Myocyte (in vitro differentiated cells): Measurements from ENCODE around the gene APOBEC3B. TPM values are rescaled to one million over a fixed set of nuclear protein-coding genes. Genes with fewer than 3 reads are reported as not detected.
A peak's percentile ranks its signal among the peaks of the same experiment; 100 is the strongest.
"Not testable (repeated sequence)": the region's sequence is repeated elsewhere in the genome, so short reads cannot be mapped to it uniquely, and the experiment has no call there.

Experiments used
- DNase-seq: peaks from one replicate; pipeline ENCODE4 v3.0.0-alpha.2; 2012; ENCODE audit warnings: low read depth
- total RNA-seq: library from RNA; depleted of rRNA; stranded (reverse); fragments of >200 nt; gene quantifications from 2 replicates; pipeline ENCODE4 v1.2.3, GENCODE V29; 2014

The APOBEC3B gene
- total RNA-seq, 1 donor from 2014 or later = 0.24 TPM

DNA sequence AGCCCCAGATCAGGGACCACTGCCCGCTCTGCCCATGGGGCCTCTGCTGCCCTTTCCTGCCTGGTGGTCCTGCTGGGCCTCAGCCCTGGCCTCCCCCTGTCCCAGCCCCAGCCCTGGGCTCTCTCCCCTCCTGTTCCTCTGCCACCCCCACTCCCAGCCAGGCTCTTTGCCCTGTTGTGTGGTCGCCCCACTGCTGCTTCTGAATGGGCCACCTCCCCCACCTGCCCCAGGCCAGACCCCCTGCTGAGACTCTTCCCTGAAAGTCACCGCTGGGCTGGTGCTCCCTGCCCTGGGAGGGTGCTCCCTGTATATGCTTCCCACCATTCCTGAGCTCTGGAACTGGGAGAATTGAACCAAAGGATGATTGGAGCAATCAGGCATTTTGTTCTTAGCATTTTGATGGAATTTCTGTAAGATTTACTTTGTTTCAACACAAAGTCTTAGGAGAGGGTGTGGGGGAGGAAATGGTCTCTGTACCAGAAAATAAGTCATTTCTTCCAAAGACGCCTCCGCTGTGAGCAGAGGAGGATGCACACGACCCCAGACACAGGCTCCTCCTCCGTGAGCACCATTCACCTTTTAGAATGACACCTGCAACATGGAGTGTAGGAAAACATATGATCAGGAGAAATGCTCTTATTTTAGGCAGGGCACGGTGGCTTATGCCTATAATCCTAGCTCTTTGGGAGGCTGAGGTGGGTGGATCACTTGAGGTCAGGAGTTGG lies 5.2 kb downstream of the APOBEC3B start:
- DNase-seq = no peak

DNA sequence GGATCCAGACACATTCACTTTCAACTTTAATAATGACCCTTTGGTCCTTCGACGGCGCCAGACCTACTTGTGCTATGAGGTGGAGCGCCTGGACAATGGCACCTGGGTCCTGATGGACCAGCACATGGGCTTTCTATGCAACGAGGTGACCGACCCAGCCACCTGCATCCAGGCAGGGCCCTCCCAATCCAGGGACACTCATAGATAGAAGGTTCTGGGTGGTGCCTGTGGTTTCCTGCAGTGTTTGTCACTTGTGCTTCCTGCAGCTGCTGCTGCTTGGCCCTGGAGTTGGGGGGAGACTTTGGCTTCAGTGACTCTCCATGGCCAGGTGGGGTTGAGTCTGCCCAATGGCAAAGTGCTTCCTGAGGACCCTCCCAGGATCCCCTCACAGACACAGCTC lies 7.3 kb downstream of the APOBEC3B start:
- DNase-seq = peak; percentile 51

DNA sequence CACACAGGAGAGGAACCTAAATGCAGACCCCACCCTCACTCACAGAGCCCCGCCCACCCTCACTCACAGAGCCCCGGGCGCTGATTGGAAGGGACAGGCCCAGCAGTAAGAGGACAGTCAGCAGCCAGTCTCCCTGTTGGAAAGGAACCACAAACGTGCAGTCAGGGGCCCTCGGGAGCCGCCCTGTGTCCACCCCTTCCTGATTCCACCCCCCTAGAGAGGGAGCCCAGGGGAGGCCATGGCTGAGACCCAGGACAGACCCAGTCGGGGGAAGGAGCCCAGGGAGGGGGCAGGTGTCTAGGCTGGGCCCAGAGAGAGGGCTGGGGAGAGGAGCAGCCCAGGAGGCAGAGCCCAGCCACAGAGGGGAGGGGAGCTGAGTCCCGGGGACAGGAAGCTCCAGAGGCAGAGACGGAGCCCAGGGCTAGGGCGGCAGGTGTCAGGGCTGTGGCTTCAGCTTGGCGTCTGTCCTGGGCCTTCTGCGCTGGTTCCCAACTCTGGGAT lies 10.8 kb downstream of the APOBEC3B start:
- DNase-seq = peak; percentile 69

DNA sequence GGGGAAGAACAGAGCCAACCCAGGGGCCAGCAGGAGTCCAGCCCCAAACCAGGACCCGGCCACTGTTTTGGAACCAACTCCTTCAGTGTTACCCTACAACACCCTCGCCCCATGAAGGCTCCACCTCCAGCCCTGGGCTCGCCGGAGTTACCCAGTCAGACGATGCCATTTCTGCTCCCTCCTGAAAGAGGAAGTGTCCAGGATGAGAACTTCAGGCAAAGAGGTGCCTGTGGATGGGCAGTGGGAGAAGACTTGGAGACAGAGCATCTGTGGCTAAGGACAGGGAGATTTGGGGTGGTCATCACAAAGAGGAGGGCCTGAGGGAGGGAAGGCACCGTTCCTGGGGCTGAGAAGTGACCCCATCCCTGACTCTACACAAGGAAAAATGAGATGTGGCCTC lies 14.0 kb downstream of the APOBEC3B start:
- DNase-seq = no peak

DNA sequence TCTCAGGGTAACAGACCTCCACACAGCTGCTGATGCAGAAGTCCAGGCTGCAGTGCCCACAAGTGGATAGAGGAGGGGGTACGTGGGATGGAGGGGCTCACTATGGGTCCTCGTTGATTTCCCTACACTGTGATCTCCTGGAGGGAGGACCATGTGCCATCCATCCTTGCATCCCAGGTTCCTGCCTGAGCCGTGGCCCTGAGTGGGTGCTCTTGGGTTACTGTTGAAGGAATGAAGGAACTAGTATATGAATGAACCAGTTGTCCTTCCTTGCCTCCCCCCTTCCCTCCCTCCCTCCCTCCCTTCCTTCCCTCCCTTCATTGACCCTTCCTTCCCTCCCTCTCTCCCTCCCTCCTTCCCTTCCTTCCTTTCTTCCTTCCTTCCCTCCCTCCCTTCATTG lies 15.4 kb downstream of the APOBEC3B start:
- DNase-seq = no peak

DNA sequence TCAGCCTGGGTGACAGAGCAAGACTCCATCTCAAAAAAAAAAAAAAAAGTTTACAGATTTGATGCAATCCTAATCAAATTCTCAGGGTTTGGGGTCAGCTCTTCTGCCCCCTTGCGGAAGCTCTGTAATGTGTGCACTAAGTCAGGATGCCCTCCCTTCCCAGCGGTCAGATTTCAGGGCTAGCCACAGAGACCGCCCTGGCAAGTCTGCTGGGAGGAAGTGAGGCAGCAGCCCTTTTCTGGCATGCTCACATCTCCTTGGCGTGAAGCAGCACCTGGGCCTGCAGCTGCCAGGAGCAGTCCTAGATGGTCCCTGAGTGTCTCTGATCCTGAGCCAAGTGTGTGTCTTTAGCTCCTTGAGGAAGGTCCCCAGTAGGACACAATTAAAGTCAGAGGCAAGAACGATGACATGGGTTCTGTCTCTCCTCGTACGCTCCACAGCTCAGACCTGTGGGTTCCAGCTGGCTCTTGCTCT lies 21.1 kb downstream of the APOBEC3B start:
- peak; percentile 93 for DNase-seq

DNA sequence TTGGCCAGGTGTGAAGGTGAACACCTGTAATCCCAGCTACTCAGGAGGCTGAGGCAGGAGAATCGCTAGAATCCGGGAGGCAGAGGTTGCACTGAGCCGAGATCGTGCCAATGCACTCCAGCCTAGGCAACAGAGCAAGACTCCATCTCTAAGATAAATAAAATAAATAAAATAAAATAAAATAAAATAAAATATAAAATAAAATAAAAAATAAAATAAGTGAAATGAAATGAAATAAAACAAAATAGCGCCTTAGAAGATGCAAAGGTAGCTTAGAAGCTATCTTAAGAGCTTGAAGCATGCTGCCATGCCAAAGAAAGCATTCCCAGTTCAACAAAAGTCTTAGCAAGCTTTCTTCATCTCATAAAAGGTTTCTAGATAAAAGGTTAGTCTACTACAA lies 25.0 kb downstream of the APOBEC3B start:
- DNase-seq = no peak

DNA sequence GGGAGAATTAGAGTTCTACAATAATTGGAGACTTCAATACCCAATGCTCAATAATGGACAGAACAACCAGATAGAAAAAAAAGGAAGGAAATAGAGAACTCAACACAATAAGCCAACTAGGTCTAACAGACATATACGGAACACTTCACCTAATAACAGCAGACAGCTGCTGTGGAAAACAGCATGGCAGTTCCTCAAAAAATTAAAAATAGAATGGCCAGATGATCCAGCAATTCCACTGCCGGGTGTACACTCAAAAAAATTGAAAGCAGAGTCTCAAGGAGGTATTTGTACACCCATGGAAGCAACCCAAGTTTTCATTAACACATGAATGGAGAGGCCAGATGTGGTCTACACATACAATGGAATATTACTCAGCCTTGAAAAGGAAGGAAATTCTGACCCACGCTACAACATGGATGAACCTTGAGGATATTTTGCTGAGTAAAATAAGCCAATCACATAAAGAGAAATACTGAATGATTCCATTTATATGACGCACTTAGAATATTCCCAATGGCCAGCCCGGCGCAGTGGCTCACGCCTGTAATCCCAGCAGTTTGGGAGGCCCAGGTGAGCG lies 26.2 kb downstream of the APOBEC3B start:
- DNase-seq = peak; percentile 49

DNA sequence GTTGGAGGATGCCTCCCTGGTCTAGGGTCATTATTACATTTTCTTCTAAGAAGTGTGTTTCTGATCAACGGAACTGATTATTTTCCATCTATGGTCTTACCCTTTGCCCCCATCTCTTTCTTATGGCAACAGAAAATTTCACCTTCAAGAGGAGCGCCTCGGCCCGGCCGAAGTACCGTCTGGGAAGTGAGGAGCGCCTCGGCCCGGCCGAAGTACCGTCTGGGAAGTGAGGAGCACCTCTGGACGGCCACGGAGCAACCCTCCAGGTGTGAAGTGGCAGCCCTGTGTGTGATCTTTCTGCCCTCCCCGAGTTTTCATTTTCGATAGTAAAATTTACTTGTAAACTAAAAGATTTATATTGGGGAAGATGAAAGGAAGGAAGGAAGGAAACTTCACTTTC lies 28.8 kb downstream of the APOBEC3B start:
- no peak for DNase-seq

DNA sequence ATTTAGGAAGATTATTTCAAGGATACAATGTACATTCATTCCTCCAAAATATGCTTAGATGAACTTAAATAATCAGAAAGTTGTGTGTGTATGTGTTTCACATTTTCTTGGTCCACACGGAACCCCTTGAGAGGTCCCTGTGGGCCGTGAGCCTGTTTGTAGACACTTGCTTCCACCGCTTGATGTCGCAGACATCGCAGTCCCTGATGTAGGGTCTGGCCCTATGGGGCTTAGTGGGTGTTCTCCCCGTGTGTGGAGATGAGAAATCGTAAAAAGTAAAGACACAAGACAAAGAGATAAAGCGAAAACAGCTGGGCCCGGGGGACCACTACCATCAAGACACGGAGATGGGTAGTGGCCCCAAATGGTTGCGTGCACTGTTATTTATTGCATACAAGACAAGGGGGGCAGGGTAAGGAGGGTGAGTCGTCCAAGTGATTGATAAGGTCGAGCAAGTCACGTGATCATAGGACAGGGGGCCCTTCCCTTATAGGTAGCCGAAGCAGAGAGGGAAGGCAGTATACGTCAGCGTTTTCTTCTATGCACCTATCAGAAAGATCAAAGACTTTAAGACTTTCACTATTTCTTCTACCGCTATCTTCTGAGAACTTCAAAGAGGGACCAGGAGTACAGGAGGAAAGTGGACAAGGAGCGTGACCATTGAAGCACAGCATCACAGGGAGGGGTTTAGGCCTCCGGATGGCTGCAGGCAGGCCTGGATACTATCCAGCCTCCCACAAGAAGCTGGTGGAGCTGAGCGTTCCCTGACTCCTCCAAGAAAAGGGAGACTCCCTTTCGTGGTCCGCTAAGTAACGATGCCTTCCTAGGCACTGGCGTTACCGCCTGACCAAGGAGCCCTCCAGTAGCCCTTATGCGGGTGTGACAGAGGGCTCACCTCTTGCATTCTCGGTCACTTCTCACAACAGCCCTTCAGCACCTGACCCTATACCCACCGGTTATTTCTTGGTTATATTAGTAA lies 30.7 kb downstream of the APOBEC3B start:
- no peak for DNase-seq

DNA sequence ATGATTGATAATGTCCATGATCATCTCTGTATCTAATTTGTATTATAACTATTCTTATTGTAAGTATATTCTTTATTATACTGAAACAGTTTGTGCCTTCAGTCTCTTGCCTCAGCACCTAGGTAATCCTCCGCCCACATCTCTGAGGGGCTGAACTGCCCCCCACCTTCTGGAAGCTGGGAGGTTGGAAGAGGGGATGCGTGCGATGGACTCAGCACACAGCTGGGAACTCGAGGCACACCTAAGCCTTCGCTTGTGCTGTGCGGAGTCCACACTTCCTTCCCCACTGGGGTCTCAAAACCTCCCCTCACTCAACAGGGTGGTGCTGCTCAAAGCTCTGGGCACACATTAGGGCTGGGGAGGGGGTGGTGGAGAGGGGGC lies 31.4 kb downstream of the APOBEC3B start:
- not testable (repeated sequence) for DNase-seq

DNA sequence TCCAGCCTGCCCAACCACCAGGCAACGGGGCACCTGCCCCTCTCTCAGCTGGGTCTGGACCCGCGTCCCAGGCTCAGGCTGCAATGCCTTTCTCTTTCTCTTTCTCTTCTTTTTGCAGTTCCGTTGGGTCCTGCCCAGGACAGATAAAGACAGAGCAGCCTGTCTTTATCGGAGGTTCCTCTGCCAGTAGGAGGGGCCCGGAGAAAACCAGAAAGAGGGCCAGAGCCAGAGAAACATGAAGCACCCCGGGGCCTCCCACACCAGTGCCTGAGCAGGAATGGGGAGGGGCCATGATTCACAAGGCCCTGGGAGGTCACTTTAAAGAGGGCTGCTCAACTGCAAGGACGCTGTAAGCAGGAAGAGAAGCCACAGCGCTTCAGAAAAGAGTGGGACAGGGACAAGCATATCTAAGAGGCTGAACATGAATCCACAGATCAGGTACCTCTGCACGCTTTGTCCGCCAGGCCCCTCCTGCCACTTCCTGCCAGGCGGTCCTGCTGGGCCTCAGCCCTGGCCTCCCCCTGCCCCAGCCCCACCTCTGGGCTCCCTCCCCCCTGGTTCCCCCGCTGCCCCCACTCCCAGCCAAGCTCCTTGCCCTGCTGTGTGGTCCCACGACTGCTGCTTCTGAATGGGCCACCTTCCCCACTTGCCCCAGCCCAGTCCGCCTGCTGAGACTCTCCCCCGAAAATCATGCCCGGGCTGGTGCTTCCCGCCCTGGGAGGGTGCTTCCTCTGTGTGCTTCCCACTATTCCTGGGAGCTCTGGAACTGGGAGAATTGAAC lies 32.0 kb downstream of the APOBEC3B start, which contains the start of gene APOBEC3C:
TSS of gene APOBEC3C (plus strand) at position 316 of the 781 bp plus-strand sequence. CDS start at position 422, 106 bp downstream.
- DNase-seq = peak; percentile 83

DNA sequence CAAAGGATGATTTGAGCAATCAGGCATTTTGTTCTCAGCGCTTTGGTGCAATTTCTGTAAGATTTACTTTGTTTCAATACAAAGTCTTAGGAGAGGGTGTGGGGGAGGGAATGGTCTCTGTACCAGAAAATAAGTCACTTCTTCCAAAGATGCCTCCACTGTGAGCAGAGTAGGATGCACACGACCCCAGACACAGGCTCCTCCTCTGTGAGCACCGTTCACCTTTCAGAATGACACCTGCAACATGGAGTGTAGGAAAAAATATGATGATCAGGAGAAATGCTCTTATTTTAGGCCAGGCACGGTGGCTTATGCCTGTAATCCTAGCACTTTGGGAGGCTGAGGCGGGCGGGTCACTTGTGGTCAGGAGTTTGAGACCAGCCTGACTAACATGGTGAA lies 32.6 kb downstream of the APOBEC3B start:
- peak; percentile 6 for DNase-seq

DNA sequence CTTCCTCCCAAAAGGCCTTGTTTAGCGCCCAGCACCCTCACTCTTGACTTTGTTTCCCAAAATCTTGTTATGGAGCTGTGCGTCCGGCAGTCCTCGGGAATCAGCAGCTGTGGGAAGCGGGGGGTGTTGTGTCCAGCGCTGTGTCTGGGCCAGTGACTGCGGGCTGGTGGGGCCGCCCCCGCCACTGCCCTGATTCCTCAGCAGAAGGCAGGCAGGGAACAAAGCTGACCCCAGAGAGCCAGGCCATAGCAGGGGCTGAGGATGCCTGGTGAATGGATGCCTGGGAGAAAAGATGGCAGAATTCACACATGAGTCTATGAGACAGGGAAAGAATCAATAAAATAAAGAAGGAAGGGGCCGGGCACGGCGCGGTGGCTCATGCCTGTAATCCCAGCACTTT lies 34.4 kb downstream of the APOBEC3B start:
- no peak for DNase-seq

DNA sequence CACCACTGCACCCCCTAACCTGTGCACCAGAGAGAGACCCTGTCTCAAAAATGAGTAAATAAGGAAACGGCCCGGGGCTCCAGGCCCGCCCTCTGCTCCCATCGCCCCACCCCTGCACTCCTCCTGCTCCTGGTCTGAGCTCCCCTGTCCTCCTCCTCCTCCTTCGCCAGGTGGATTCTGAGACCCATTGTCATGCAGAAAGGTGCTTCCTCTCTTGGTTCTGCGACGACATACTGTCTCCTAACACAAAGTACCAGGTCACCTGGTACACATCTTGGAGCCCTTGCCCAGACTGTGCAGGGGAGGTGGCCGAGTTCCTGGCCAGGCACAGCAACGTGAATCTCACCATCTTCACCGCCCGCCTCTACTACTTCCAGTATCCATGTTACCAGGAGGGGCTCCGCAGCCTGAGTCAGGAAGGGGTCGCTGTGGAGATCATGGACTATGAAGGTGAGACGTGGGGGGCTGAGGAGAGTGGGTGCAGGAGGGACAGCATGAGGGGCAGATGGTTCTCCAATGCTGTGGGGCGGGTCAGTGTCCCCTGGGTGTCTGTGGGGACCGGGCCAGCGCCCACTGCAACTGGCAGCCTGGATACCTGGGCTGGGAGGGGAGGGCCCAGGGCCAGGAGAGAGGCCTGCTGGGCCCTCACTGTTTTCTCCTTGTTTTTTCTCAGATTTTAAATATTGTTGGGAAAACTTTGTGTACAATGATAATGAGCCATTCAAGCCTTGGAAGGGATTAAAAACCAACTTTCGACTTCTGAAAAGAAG lies 35.6 kb downstream of the APOBEC3B start:
- no peak for DNase-seq

DNA sequence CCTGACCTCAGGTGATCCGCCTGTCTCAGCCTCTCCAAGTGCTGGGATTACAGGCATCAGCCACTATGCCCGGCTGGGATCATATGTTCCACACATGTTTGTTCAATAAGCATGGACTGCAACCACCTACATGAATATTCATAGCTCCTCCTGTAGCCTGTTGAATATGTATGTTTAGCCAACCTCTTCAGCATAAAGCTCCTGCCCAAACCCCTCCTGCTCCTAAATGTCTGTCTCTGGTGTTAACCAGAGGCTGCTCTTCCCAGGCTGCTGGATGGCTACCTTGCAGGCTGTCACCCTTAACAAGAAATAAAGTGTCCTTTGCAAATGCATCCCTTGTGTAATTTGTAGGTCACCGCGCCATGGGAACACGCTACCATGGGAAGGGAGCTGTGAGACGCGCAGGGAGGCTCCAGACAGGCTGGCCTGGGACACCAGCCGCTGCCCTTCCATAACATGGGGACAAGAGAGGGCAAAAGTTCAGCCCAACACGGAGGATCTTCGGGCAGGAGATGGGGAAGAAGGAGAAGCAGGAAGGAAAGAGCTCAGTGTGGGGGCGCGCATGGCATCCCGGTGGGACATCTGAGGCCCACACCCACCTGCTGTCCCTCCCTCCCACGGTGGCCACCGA lies 38.0 kb downstream of the APOBEC3B start:
- not testable (repeated sequence) for DNase-seq

DNA sequence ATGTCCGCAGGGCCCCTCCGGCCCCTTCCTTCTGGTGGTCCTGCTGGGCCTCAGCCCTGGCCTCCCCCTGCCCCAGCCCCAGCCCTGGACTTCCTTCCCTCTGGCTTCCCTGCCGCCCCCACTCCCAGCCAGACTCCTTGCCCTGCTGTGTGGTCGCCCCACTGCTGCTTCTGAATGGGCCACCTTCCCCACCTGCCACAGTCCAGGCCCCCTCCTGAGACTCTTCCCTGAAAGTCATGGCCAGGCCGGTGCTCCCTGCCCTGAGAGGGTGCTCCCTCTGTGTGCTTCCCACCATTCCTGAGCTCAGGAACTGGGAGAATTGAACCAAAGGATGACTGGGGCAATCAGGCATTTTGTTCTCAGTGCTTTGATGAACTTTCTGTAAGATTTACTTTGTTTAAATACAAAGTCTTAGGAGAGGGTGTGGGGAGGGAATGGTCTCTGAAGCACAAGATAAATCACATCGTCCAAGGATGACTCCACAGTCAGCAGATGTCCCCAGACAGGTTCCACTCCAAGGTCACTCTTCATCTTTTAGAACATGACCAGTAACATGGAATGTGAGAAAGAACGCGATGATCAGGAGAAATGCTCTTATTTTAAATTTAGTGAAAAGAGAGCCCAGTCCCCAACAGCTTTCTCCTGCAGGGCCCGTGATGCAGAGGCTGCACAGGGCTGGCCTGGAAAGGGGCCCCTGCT lies 39.6 kb downstream of the APOBEC3B start:
- no peak for DNase-seq

DNA sequence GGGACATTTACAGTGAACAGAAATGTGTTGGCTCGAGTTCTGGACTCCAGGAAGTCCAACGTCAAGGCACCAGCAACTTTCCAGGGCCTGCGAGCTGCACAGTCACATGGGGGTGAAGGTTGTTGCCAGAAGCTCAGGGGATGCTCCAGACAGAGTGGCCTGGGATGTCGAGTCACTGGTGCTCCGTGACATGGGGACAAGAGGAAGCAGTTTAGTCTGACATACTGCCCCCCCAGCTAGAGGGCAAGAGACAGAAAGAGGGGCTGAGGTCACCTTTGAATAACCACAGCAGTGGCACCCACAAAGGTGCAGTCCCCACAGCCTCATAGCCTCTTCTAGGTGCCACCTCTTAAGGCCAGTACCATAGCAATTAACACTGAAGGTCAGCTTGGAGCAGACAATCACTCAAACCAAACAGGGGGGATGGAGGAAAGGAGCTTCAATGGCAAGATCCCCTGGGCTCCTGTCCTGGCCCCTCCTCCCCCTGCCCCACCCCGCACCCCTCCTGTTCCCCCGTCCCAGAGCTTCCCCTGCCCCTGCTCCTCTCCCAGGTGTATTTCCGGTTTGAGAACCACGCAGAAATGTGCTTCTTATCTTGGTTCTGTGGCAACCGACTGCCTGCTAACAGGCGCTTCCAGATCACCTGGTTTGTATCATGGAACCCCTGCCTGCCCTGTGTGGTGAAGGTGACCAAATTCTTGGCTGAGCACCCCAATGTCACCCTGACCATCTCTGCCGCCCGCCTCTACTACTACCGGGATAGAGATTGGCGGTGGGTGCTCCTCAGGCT lies 42.6 kb downstream of the APOBEC3B start:
- DNase-seq = no peak
